Neural cell (in vitro differentiated cells): ENCODE data around the gene ARHGAP10. TPM values are rescaled to one million over a fixed set of nuclear protein-coding genes. Genes with fewer than 3 reads are reported as not detected.

ENCODE experiments used
- H2AFZ ChIP-seq: fragments of 200-600, 300-800 bp; sonication (generic), shearing (Covaris generic); 2 replicates; pipeline ENCODE4 v1.6.0; 2014; ENCODE audit warnings: low read depth, mild to moderate bottlenecking, antibody characterized with exemption, low read length, moderate library complexity
- H3F3A ChIP-seq: fragments of 200-600 bp; shearing (Covaris generic); 2 replicates; pipeline ENCODE4 v1.6.1; 2016; ENCODE audit warnings: mild to moderate bottlenecking, moderate library complexity, mixed read lengths, antibody characterized with exemption, low read length; ENCODE audit not compliant: insufficient read depth, poor library complexity, severe bottlenecking
- H3K27ac ChIP-seq: fragments of 200-600, 300-800 bp; sonication (generic), shearing (Covaris generic); 2 replicates; pipeline ENCODE4 v1.5.1; 2014; ENCODE audit warnings: mild to moderate bottlenecking, low read length, moderate library complexity
- H3K27me3 ChIP-seq: fragments of 300-800, 200-600 bp; sonication (generic), shearing (Covaris generic); 2 replicates; pipeline ENCODE4 v1.6.0; 2014; ENCODE audit warnings: mild to moderate bottlenecking, low read depth, low read length, moderate library complexity; ENCODE audit not compliant: insufficient read depth
- H3K36me3 ChIP-seq: fragments of 300-800, 200-600 bp; sonication (generic), shearing (Covaris generic); 2 replicates; pipeline ENCODE4 v1.5.1; 2014; ENCODE audit warnings: mild to moderate bottlenecking, antibody characterized with exemption, low read length, moderate library complexity; ENCODE audit not compliant: insufficient read depth
- H3K4me2 ChIP-seq: fragments of 300-800, 200-600 bp; sonication (generic), shearing (Covaris generic); 2 replicates; pipeline ENCODE4 v1.6.0; 2014; ENCODE audit warnings: mild to moderate bottlenecking, low read length
- H3K4me3 ChIP-seq: fragments of 300-800, 200-600 bp; sonication (generic), shearing (Covaris generic); 2 replicates; pipeline ENCODE4 v1.5.1; 2014; ENCODE audit warnings: mild to moderate bottlenecking, low read length, moderate library complexity
- H3K79me2 ChIP-seq: fragments of 200-600 bp; shearing (Covaris generic); replicated peaks from 2 replicates; pipeline ENCODE4 v1.6.0; 2014; ENCODE audit warnings: mild to moderate bottlenecking, low read length, moderate library complexity; ENCODE audit not compliant: insufficient read depth
- H3K9ac ChIP-seq: fragments of 300-800, 200-600 bp; sonication (generic), shearing (Covaris generic); 2 replicates; pipeline ENCODE4 v1.6.1; 2016; ENCODE audit warnings: mild to moderate bottlenecking, low read length, mixed read lengths
- H3K9me2 ChIP-seq: fragments of 200-600 bp; shearing (Covaris generic); 2 replicates; pipeline ENCODE4 v1.6.1; 2016; ENCODE audit warnings: mild to moderate bottlenecking, low read length, mixed read lengths; ENCODE audit not compliant: insufficient read depth
- H3K9me3 ChIP-seq: fragments of 200-600, 300-800 bp; sonication (generic), shearing (Covaris generic); 2 replicates; pipeline ENCODE4 v1.6.1; 2016; ENCODE audit warnings: mild to moderate bottlenecking, mixed run types, low read length, moderate library complexity, mixed read lengths
- H4K20me1 ChIP-seq: fragments of 200-600 bp; shearing (Covaris generic); 2 replicates; pipeline ENCODE4 v1.6.1; 2016; ENCODE audit warnings: mild to moderate bottlenecking, mixed run types; ENCODE audit not compliant: insufficient read depth
- EP300 ChIP-seq: fragments of 450-650 bp; conservative IDR thresholded peaks from 2 replicates; pipeline ENCODE4 v1.6.1; 2014; ENCODE audit warnings: antibody characterized with exemption, mild to moderate bottlenecking, moderate library complexity; ENCODE audit not compliant: poor library complexity, severe bottlenecking
- EZH2 ChIP-seq: fragments of 200-600, 300-800 bp; shearing (Covaris generic), sonication (generic); IDR thresholded peaks from 2 replicates; pipeline ENCODE4 v1.6.1; 2014; ENCODE audit warnings: antibody characterized with exemption, low read length, borderline replicate concordance, mild to moderate bottlenecking; ENCODE audit not compliant: insufficient read depth, poor library complexity, severe bottlenecking
- MXI1 ChIP-seq: fragments of 450-650 bp; conservative IDR thresholded peaks from 2 replicates; pipeline ENCODE4 v1.6.1; 2014; ENCODE audit warnings: antibody characterized with exemption, mild to moderate bottlenecking; ENCODE audit not compliant: poor library complexity, severe bottlenecking
- POLR2AphosphoS5 ChIP-seq: IDR thresholded peaks from 2 replicates; pipeline ENCODE4 v1.6.1; 2012
- RAD21 ChIP-seq: fragments of 450-650 bp; conservative IDR thresholded peaks from 2 replicates; pipeline ENCODE4 v1.6.1; 2014; ENCODE audit warnings: antibody characterized with exemption, mild to moderate bottlenecking, moderate library complexity
- REST ChIP-seq: IDR thresholded peaks from 2 replicates; pipeline ENCODE4 v1.6.1; 2012; ENCODE audit warnings: borderline replicate concordance
- SMC3 ChIP-seq: fragments of 450-650 bp; conservative IDR thresholded peaks from 2 replicates; pipeline ENCODE4 v1.6.1; 2014; ENCODE audit warnings: antibody characterized with exemption, mild to moderate bottlenecking, moderate library complexity; ENCODE audit not compliant: poor library complexity
- TAF1 ChIP-seq: IDR thresholded peaks from 2 replicates; pipeline ENCODE4 v1.6.1; 2012; ENCODE audit warnings: low read depth
- polyA plus RNA-seq: library from polyadenylated mRNA; depleted of rRNA; stranded (reverse); fragments of >200 nt; gene quantifications from 2 replicates; pipeline ENCODE4 v1.2.3, GENCODE V29; 2014
- TF ChIP-seq, protein P1 (sequence below): fragments of 450-650 bp; IDR thresholded peaks from 2 replicates; pipeline ENCODE4 v1.5.1; 2014; ENCODE audit warnings: antibody characterized with exemption, mild to moderate bottlenecking, moderate library complexity; ENCODE audit not compliant: poor library complexity, severe bottlenecking

The ARHGAP10 gene
- polyA plus RNA-seq, 1 donor from 2014 or later = 1.2 TPM

DNA sequence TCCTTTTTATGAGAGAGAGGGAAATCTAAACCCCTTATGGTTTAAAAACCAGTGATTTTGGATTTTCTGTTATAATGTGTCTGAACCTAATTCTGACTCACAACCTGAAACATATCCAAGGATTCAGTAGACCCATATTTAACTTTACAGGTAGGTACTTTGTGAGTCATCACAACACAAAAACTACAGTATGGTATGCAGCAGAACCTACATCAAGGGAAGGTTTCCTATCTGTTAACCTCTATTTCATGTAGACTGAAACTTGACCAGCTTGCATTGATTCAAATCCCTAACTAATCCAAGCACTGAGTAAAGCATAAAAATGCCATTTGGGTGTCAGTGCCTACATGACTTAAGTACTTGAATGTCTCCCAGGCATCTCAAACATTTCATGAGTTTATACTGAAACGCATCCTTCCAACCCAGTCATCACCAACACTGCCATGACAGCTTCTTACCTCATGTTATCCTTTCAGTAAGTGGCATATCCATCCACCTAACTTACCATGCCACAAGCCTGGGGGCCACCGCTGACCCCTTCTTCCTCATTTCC, 4.3 kb upstream of the ARHGAP10 start:
- H3K4me3 ChIP-seq = no peak overlapping the region
- no peaks in the 10 kb centered on the region for H3K9me2 ChIP-seq
- H3K79me2 ChIP-seq = no peaks in the 10 kb centered on the region
- H3K9me3 ChIP-seq = no peaks in the 10 kb centered on the region
- no peak overlapping the region for H3K27ac ChIP-seq
- no peak overlapping the region for H2AFZ ChIP-seq
- no peak for TF ChIP-seq EP300
- no peak for TF ChIP-seq MXI1
- TF ChIP-seq RAD21 = no peak
- no peak for TF ChIP-seq POLR2AphosphoS5
- TF ChIP-seq EZH2 = no peak
- no peak for TF ChIP-seq TAF1
- TF ChIP-seq, protein P1, sequence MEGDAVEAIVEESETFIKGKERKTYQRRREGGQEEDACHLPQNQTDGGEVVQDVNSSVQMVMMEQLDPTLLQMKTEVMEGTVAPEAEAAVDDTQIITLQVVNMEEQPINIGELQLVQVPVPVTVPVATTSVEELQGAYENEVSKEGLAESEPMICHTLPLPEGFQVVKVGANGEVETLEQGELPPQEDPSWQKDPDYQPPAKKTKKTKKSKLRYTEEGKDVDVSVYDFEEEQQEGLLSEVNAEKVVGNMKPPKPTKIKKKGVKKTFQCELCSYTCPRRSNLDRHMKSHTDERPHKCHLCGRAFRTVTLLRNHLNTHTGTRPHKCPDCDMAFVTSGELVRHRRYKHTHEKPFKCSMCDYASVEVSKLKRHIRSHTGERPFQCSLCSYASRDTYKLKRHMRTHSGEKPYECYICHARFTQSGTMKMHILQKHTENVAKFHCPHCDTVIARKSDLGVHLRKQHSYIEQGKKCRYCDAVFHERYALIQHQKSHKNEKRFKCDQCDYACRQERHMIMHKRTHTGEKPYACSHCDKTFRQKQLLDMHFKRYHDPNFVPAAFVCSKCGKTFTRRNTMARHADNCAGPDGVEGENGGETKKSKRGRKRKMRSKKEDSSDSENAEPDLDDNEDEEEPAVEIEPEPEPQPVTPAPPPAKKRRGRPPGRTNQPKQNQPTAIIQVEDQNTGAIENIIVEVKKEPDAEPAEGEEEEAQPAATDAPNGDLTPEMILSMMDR = no peak
- TF ChIP-seq SMC3 = no peak
- no peak for TF ChIP-seq REST
- no peaks in the 10 kb centered on the region for H3F3A ChIP-seq
- no peak overlapping the region for H3K9ac ChIP-seq
- no peaks in the 10 kb centered on the region for H4K20me1 ChIP-seq
- peaks cover 55% of the 10 kb centered on the region for H3K27me3 ChIP-seq
- H3K4me2 ChIP-seq = no peak overlapping the region
- no peaks in the 10 kb centered on the region for H3K36me3 ChIP-seq

DNA sequence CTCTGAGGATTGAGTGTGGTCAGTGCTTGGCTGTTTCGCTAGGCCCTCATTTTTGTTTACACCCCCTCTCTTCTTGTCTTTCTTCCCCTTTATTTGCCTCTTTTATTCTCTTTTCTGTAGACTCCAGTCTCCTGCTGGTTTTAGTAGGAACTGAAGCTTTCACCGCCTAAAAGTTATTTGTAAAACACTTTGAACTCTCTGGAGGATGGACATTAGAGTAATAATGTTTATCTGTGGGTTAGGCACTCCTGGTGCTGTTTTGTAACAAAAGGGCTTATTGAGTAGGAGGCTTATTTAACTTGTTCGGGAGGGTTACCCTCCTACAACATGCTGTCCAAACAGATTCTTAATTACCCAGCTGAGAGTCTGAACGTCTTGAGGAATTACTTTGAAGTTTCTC, 1.6 kb upstream of the ARHGAP10 start:
- no peak overlapping the region for H3K27ac ChIP-seq
- peaks cover 82% of the 10 kb centered on the region for H3K27me3 ChIP-seq
- no peak overlapping the region for H3K4me2 ChIP-seq

More for the DNA sequence above, 1.6 kb upstream of the ARHGAP10 start:
- no peak overlapping the region for H2AFZ ChIP-seq
- H3K9me3 ChIP-seq = no peaks in the 10 kb centered on the region
- H3K79me2 ChIP-seq = no peaks in the 10 kb centered on the region
- no peaks in the 10 kb centered on the region for H4K20me1 ChIP-seq
- TF ChIP-seq RAD21 = no peak
- no peak for TF ChIP-seq EP300
- no peak for TF ChIP-seq SMC3
- no peak for TF ChIP-seq EZH2
- TF ChIP-seq REST = no peak
- TF ChIP-seq MXI1 = no peak
- TF ChIP-seq POLR2AphosphoS5 = no peak
- TF ChIP-seq, protein P1 = no peak
- H3K36me3 ChIP-seq = no peaks in the 10 kb centered on the region
- no peak overlapping the region for H3K9ac ChIP-seq
- no peak overlapping the region for H3K4me3 ChIP-seq
- no peaks in the 10 kb centered on the region for H3F3A ChIP-seq
- no peaks in the 10 kb centered on the region for H3K9me2 ChIP-seq
